Skin of body (tissue), 2 donors: Measurements from ENCODE around the gene APLP2. TPM values are rescaled to one million over a fixed set of nuclear protein-coding genes. Genes with fewer than 3 reads are reported as not detected.

Source experiments
- DNase-seq: peaks from one replicate; lab custom pipeline; 2025; lab: John Stamatoyannopoulos, UW
- total RNA-seq: library from RNA; depleted of rRNA; stranded (reverse); fragments of >200 nt; gene quantifications from one replicate; pipeline ENCODE4 v1.2.3, GENCODE V29; 2014

APLP2 gene
- total RNA-seq, 1 donor from 2014 or later: 186 TPM

DNA sequence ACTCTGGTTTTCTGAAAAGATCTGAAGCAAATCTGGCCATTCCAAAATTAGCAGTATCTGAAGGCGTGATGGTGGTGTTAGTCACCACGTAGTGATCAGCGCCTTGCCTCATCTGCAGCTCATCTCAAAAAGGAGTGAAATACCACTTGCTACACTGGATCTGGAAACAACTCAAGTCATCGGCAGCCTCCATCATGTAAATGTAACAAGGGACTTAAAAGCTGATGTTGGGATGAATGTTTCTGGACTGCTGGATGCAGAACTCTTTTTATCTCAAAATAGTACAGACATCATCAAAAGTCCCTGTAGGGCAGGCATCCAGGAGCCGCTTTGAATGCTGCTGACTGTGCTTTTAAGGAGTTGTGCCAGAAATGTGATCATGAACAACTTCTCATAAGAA, 14.1 kb upstream of the APLP2 start:
- no peak for DNase-seq

DNA sequence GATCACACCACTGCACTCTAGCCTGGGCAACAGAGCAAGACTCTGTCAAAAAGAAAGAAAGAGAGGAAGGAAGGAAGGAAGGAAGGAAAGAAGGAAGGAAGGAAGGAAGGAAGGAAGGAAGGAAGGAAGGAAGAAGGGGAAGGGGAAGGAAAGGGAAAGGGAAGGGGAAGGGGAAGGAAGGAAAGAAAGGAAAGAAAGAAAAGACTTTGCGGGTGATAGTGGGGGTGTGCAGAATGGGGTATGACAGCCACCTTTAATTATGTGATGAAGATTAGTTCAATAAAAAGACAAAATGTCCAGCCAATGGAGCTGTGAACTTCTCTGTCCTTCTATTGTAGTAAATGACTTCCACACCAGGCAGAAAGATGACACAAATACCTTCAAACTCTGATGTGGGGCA, 8.7 kb upstream of the APLP2 start:
- no peak for DNase-seq

DNA sequence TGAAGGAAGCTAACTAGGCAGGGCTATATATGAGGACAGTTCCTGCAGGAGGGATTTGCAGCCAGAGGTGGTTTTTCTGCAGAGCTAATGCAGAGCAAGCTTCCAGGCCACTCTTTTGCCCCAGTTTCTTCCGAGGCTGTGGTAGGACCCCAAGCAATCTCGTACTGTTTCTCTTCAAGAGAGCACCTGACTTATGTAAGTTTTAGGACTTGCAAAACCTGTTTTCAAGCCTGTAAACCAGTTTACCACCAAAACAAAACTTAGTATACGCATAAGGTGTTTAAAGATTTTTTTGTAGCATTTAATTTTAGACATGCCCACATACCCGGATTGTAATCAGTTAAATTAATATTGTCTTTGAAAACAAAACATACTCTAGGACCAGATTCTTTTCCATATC, 7.7 kb upstream of the APLP2 start:
- DNase-seq: no peak

DNA sequence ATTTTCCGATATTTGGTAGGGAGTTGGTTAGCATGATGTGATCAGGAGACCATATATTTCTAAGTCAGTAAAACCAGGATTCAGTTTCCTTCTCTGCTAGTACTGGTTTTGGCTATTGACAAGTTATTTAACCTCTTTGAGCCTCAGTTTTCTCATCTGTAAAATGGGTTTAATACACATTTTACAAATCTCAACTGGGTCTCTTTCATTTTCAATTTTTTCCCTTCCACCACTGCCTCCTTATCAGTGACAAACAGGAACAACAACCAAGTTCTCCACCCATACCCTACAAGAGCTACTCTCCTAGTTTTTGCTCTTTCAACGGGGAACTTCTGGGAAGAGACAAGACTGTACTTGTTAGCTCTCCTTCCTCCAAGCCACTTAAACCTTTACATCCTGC, 6.2 kb upstream of the APLP2 start:
- no peak for DNase-seq

DNA sequence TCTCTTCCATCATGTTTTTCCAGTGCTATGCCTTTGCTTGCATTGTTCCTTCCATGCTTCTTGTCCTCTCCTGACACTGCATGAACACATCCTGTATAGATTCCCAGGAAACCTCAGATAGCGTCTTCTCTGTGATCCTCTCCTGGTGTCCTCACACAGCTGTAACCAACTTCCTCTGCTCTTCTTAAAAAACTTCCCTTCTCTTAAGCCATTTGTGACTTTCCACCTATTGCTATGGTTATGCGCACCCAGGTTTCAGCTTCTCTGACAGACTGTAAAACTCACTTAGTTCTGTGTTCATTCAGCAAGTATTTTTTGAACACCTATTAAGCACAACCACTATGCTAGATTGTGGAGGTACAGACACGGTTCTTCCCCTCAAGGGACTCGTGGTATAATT, 5.1 kb upstream of the APLP2 start:
- DNase-seq: no peak

DNA sequence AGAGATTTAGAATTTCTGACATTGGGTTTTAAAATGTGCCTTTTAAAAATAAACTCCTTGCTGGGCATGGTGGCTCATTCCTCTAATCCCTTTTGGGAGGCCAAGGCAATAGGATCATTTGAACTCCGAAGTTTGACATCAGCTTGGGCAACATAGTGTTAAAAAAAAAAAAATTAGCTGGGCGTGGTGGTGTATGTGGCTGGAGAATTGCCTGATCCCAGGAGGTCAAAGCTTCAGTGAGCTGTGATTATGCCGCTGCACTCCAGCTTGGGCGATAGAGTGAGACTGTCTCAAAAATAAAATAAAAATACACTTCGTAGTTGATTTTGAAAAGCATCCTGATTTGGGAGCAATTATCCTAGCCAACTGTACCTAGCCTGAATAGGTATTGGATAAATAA, 3.4 kb upstream of the APLP2 start:
- no peak for DNase-seq

DNA sequence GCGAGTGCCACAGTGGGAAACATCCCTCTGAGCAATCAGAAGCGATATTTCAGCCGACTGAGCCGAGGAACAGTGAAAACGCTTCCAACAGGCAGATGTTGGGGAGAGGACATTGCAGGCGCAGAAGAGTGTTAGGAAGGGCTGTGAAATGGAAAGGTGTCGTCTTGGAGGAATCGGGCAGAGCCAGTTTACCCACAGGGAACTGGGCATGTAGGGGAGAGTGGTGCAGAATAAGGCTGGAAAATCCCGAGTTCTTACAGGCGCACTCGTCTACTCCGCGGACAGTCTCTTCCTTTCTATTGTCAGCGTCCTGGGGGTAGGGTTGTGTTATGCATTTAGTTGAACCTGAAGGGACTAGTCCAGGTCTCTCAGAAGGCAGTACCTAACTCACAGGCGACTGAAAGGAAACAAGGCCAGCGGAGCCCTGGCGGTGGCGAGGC, 1.1 kb upstream of the APLP2 start:
- DNase-seq: peak; percentile 34

DNA sequence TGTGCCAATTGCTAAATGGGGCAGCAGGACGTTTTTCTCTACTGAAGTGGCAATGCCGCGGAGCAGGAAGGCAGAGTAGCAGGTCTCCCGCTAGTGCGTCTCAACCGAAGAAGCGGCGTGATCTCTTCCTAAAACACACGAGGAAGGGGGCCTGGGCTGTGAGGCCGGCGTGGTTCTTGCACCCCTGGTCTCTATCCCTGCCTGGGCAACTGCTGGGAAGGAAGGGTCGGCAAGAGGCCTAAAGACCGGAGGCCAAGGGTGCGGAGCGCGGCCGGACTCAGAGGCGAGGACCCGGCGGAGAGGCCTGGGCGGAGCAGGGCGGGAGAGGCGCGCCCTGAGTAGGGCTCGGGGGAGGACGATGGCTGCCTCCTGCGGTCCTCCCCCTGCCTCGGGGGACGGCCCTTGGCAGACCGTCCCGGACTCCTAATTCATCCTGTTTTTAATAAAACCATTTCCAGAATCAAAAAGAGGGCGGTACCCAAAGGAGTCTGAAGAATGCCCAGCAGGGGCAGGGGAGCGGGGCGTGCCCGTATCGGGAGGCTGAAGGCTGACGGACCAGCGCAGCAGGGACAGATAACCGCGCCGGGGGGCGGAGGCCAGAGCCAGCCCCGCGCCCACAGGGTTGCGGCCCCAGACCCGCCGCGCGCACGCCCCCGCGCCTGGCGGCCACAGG, 572 bp upstream of the APLP2 start:
- peak; percentile 70 for DNase-seq

DNA sequence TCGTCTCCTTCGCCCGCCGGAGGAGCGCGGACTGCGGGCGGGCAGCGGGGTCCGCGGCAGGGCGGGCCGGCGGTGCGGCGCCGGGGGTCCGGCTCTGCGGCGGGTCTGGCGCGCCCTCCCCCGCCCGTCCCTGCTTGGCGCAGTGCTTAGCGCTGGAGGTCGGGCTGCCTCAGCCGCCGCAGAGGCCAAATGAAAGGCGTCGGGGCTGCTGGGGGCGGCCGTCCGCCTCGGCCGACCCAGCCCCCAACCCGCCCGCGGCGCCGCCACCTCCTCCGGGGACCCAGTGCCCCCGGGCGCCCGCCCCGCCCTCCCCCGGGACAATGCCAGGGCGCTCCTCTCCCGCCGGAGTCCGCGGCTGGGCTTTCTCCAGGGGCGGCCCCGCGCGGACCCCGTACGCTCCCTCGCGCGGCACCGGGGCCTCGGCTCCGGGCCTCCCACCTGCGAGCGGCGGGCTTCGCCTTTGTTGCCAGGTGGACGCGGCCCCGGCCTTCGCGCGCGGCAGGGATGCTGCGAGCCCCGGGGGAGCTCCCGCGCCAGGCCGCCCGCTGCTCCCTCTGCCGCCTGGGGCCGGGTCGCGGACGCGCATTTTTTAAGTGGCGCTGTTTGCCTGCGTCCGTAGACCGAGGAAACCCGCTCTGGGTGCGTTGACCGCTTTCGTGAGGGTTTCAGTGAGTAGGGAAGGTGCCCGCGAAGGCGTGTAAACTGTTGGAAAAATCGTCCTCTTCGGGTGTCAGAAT, 583 bp downstream of the APLP2 start:
- DNase-seq: no peak

DNA sequence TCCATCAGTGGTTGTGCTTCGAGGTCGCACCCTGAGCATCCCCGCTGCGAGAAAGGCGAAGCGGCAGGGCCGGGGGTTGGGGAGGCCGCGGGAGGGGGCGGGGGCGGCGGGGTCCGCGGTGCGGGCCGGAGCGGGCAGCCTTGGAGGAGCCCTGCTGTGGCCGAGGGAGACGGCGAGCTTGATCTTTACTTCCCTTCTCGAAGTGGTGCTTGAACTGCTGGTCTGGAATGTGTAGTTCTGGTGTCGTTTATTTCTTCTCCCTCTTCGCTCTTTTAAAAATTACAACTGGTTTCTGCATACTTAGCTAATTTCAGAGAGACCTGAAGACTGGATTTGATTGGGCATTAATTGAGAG, 1.1 kb downstream of the APLP2 start:
- DNase-seq: no peak

DNA sequence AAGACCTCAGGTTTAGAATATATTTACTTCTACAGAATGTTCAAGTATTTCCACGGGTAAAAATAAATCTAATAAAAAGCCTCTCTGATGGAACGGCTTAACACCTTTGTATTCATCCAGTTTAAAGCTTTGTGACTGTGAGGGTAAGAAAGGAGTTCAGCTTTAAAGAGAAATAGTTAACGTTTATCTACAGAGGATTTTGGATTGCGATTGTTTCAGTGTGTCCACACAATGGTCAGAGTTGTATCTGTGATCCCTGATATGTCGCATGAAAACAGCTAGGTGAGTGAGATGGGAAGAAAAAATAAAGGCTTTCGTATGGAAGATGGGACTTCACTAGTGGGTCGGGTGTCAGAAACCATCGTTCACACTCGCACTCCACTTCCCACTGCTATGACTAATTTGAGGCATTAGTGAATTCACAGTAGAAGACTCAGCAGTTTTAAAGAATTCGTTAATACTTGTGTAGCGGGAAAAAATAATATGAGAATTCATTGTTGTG, 1.6 kb downstream of the APLP2 start:
- DNase-seq: peak; percentile 19

DNA sequence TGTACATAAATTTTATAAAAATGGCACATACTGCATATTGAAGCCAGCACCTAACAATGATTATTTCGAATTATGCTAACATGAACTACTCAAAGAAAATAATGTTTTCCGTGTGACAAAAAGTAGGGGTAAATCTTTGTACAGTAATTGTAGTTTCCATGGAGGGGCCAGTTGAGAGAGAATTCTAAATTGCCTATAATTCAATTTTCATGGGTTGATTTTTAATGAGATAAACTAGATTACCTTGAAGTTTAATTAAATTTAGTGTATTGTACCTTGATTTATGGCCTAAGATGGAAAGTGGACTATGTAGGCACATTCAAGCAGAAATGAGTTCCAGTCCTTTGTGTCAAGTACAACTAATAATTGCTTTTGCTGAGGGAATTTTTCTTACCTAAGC, 5.0 kb downstream of the APLP2 start:
- no peak for DNase-seq

DNA sequence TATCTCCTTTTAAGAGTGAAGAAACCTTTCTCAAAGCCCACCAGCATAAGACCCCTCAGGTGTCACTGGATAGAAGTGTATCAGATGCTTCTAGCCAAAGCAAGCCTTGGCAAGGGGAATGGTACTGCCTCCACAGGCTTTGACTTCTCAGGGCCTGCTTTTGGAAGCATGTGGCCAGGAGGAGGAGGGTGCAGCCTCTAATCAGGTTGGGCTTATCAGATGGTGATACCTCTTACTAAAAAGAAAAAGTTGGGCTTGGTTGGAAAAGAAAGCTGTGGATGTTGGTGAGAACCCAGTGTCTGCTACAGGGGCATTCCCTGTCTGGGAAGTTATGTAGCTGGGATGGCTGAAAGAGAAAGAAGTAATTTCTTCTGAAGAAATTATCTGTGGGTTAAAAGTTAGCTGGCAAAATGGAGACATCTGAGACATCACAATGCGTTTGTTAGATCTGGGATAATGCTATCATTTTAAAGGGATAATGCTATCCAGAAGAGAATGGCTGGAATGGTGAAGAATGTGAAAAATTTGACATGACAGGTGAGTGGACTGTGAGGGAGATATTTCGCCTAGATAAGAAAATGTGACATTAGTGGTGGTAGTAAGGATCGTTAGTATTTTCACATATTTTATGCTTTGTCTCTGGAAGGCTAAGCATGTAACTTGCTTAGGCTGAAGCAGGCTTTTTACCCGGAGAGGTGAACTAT, 7.2 kb downstream of the APLP2 start:
- no peak for DNase-seq

DNA sequence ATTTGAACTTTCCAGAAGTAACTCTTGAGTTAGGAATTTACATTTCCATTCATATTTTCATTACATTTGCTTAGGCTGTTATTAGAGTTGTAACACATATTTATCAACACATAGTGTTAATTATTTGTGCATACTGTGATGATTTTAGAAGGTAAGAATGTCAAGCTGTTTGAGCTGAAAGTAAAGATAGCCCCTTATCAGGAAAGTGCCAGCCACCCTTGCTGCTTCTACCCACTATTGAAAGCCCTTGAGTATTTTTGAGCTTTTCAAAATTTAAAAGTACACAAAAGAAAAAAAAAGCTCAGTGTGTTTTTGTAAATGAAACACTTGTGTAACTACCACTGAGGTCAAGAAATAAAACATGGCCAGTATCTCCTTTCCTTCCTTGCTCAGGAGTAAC, 8.0 kb downstream of the APLP2 start:
- no peak for DNase-seq

DNA sequence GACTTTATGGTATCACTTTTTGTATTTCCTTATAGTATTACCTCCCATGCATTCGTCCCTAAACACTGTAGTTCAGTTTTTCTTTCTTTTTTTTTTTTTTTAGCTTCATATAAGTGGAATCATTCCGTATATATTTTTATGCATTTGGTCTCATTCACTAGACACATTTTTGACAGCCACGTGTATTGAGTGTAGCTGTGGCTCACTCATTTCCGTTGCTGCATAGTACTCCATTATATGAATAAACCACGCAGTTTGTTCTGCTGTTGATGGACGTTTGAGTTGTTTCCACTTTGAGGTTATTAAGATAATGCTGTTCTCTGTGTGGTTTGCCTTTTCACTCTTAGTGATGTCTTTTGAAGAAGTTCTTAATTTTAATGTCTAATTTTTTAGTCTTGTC, 8.4 kb downstream of the APLP2 start:
- no peak for DNase-seq

DNA sequence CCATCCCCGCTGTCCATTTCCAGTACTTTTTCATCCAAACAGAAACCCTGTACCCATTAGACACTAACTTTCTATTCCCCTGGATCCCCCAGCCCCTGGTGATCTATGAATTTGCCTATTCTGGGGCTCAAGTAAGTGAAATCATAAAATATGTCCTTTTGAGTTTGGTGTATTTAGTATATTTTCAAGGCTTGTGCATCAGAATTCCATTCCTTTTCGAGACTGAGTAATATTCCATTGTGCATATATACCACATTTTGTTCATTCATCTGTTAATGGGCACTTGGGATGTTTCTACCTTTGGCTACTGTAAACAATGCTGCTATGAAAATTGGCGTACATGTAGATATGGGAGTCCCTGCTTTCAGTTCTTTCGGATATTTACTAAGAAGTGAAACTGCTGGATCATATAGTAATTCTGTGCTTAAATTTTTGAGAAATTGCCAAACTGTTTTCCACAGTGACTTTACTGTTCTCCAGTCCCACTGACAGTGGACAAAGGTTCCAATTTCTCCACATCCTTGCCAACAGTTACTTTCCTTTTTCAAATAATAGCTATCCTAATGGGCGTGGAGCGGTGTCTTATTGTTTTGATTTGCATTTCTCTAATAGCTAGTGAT, 16.1 kb downstream of the APLP2 start:
- DNase-seq: no peak

DNA sequence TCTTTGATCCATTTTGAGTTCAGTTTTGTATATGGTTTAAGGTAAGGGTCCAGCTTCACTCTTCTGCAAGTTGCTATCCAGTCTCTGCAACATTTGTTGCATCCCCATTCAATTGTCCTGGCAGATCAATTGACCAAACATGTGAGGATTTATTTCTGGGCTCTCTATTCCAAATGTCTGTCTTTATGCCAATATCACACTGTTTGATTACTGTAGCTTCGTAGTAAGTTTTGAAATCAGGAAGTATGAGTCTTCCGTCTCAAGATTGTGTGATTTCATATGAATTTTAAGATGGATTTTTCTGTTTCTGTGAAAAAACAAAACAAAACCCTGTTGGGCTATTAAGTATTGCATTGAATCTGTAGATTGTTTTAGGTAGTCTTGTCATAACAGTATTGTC, 17.0 kb downstream of the APLP2 start:
- no peak for DNase-seq

DNA sequence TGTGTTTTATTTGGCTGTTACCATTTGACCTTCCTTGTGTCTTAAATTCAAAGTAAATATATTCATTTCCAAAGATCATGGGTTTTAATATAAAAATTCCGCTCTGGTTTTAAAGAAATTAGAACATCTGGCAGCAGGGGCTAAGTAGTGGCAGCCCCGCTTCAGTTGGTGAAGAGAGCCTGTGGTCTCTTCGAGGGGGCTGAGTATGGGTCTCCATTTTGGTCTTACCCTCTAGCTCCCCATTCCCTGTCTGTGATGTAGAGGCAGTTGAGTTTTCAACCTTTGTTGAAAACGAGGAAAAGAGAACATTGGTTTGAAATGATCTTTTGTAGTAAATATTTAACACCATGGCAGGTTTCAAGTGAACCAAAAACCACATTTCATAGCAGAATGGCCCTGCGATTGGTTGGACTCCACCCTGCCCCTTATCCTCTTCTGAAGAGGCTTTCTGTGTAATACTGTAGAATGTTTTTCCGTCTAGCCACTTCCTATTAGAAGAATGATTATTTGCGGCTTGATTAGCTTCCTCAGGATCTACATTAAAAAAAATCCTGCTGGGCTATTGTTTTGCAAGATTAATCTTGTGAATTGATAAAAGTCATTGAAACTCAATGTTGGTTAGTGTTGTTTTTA, 17.7 kb downstream of the APLP2 start:
- DNase-seq: no peak

DNA sequence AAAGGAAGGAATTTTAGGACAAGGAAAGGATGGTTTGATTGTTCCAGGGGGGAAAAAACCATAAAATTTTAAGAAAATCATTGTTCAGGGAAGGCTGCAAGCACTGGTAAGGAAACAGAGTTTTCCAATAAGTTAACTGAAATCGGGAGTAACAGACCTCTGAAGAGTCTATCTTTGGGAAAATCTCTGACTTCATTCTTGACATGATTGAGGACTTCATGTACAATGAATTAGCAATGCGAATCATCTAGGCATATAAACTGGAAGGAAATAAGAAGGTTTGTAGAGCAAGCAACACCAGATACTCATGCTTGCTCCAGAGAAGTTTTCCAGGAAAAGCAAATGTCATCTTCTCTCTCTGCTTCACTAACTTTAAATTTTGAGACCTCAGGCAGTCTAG, 18.5 kb downstream of the APLP2 start:
- no peak for DNase-seq

DNA sequence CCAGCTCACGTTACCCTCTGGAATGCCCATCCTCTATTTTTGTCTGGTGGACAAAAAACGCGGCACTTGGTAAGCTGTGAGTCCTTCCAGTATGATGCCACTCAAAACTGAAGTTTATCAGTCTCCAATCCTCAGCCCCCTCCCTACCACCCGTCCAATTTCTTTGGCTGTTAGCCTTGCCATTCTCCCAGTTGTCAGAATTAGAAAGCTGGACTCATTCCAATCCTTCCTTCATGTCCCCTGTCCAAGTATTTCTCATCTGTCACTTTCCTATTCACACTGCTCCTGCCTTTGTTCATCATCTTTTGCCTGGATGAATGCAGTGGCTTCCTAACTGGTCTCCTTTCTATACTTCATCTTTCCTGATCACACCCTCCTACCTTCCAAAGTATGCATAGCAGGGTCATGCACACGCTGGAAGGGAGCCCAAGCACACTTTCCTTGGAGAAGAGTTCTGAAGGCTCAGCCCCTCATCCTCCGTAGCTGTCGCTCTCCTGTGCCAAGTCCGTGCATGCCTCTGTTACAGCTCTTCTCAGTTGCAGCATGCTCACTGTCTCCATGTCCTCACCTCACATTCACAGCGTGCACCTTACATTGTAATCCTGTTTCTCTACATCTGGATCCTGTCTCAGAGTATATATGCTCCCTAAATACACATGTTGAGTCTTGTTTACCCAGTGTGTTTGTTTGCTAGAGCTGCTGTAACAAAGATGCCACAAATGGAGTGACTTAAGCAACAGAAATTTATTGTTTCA, 19.4 kb downstream of the APLP2 start:
- DNase-seq: no peak

DNA sequence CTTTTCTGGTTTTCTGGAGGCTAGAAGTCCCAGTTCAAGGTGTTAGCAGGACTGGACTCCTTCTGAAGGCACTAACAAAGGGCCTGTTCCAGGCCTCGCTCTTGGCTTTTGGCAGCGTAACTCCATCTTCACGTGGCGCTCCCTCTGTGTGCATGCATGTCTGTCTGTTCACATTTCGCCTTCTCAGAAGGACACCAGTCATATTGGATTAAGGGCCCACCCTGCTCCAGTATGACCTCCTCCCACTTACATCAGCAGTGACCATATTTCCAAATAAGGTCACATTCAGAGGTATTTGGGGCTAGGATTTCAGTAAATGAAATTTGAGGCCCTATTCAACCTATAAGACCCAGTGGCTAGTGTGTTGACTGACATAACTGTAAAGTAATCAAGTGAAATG, 20.0 kb downstream of the APLP2 start:
- no peak for DNase-seq
